ENCODE results near the gene PPARA. TPM values are rescaled to one million over a fixed set of nuclear protein-coding genes. Genes with fewer than 3 reads are reported as not detected.

Gene PPARA
- total RNA-seq, 2 experiments from 2014 or later, result 3.3 to 10.5 TPM

DNA sequence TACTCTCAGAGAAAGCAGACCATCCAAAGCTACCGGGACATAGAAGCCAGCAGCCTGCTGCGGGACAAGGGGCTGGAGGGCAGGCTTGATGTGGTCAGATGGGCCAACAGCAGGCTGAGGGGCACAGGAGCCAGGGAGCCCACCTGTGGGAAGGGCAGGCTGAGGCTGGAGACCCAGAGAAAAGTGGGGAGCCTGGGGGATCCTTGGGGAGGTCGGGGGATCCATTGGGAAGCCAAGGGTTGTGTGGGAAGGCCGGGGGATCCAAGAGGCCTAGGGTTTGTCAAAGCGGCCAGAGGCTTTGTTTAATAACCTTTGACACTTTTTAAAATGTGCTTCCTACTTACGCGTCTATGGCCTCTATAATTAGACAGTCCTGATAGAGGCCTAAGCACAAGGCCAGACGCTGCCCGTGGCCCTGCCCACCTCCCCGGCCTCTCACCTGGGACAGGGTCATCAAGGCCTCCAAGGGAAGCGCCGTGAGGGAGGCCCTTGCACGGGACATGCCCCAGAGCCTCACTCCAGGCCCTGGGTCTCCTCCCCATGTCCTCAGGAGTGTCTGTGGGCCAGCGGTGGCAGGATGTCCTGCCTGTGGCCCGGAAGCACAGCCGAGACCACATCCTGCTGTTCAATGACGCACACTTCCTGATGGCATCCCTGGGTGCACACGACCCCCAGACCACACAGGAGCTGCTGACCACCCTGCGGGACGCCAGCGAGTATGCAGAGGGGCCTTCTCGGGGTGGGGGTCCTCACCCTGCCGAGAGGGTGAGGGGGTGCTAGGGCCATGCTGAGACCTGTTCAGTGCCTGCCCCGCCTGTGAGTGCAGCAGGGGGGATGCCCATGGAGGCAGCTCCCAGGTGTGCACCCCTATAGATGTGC lies 137.8 kb downstream of the PPARA start:
- Histone ChIP-seq H3K4me3 (ENCODE audit: low read depth, low read length, poor library complexity, severe bottlenecking) (peak overlapping the region; percentile 50), H3K36me3 (ENCODE audit: insufficient read depth, low read length) (no peaks in the 10 kb centered on the region), H3K79me2 (ENCODE audit: insufficient read depth, low read depth, low read length) (no peaks in the 10 kb centered on the region), H4K20me1 (ENCODE audit: insufficient read depth, low read length) (no peaks in the 10 kb centered on the region), H3K4me1 (ENCODE audit: insufficient read depth, low read length, poor library complexity, severe bottlenecking) (peaks cover 28% of the 10 kb centered on the region), H3K27ac (ENCODE audit: low read depth, low read length, poor library complexity, severe bottlenecking) (peak overlapping the region; percentile 26), H3K9me3 (ENCODE audit: low read length) (no peaks in the 10 kb centered on the region), H3K4me2 (ENCODE audit: low read length) (peak overlapping the region; percentile 56), H3K9me2 (ENCODE audit: insufficient read depth, low read length) (no peaks in the 10 kb centered on the region), H2AFZ (ENCODE audit: low read length) (peak overlapping the region; percentile 32; the same call in 1 of the 2 replicates)
- intact Hi-C loops (cut with micrococcal nuclease; ENCODE audit: unreplicated experiment), result no loop called here
- ChIA-PET CTCF (ENCODE audit: unreplicated experiment) (interaction anchor here (1.0 kb wide), 1 partner anchor 12 kb away, joined by 4 read pairs; no protein-coding TSS in a partner anchor), POLR2A (interaction anchor here (0.8 kb wide), 1 partner anchor 11 kb away, joined by 3 read pairs; no protein-coding TSS in a partner anchor)
- TF ChIP-seq, protein P1, sequence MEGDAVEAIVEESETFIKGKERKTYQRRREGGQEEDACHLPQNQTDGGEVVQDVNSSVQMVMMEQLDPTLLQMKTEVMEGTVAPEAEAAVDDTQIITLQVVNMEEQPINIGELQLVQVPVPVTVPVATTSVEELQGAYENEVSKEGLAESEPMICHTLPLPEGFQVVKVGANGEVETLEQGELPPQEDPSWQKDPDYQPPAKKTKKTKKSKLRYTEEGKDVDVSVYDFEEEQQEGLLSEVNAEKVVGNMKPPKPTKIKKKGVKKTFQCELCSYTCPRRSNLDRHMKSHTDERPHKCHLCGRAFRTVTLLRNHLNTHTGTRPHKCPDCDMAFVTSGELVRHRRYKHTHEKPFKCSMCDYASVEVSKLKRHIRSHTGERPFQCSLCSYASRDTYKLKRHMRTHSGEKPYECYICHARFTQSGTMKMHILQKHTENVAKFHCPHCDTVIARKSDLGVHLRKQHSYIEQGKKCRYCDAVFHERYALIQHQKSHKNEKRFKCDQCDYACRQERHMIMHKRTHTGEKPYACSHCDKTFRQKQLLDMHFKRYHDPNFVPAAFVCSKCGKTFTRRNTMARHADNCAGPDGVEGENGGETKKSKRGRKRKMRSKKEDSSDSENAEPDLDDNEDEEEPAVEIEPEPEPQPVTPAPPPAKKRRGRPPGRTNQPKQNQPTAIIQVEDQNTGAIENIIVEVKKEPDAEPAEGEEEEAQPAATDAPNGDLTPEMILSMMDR (conservative IDR thresholded peaks at IDR 0.05; ENCODE audit: low read length), result no peak
- TF ChIP-seq EZH2phosphoT487 (IDR thresholded peaks at IDR 0.05; ENCODE audit: borderline replicate concordance, low read depth, low read length), result no peak
- BruUV-seq (replicated peaks), result TSS peak; percentile 81
- DNase-seq (ENCODE audit: low spot score), result peak; percentile 84

DNA sequence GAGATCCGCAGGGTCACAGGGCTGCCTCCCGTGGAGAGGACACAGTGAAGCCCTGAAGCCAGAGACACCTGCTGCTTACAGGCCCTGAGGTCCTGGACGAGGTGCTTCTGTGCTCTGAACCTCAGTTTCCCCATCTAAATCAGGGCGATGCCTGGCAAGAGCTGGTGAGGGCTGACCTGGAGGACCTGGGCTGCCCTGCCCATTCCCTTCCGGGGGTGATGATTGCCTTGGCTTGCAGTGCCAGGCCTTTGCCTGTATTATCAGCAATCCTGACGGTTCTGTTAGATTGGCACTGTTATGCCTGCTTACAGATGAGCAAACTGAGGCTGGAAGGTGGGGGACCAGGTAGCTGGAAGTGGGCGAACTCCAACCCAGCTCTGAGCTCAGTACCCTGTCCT lies 138.5 kb downstream of the PPARA start:
- CTCF ChIA-PET (ENCODE audit: unreplicated experiment), result interaction anchor here (1.0 kb wide), 1 partner anchor 13 kb away, joined by 4 read pairs; no protein-coding TSS in a partner anchor
- Histone ChIP-seq H3K27ac (ENCODE audit: low read depth, low read length, poor library complexity, severe bottlenecking) (no peak overlapping the region), H4K20me1 (ENCODE audit: insufficient read depth, low read length) (no peaks in the 10 kb centered on the region), H3K79me2 (ENCODE audit: insufficient read depth, low read depth, low read length) (no peaks in the 10 kb centered on the region), H3K9me2 (ENCODE audit: insufficient read depth, low read length) (no peaks in the 10 kb centered on the region), H3K4me3 (ENCODE audit: low read depth, low read length, poor library complexity, severe bottlenecking) (no peak overlapping the region), H2AFZ (ENCODE audit: low read length) (no peak overlapping the region; the same call in 1 of the 2 replicates), H3K4me2 (ENCODE audit: low read length) (peak overlapping the region; percentile 56), H3K9me3 (ENCODE audit: low read length) (no peaks in the 10 kb centered on the region), H3K4me1 (ENCODE audit: insufficient read depth, low read length, poor library complexity, severe bottlenecking) (peaks cover 35% of the 10 kb centered on the region), H3K36me3 (ENCODE audit: insufficient read depth, low read length) (no peaks in the 10 kb centered on the region)
- DNase-seq (ENCODE audit: low spot score), result no peak
- TF ChIP-seq, protein P1 (conservative IDR thresholded peaks at IDR 0.05; ENCODE audit: low read length), result no peak
- no peak for TF ChIP-seq EZH2phosphoT487 (IDR thresholded peaks at IDR 0.05; ENCODE audit: borderline replicate concordance, low read depth, low read length)
- POLR2A ChIA-PET, result interaction anchor here (0.8 kb wide), 1 partner anchor 12 kb away, joined by 3 read pairs; no protein-coding TSS in a partner anchor
- intact Hi-C loops (cut with micrococcal nuclease; ENCODE audit: unreplicated experiment), result no loop called here
- no TSS peak for BruUV-seq (replicated peaks)
